HG02970 (cell line): Measurements from ENCODE around the gene ODF2L.

Source experiments
- ATAC-seq: cut with Tn5 transposase; IDR thresholded peaks from one replicate; pipeline ENCODE4 v1.9.1; 2021; ENCODE audit warnings: mild to moderate bottlenecking, moderate library complexity, moderate number of reproducible peaks; ENCODE audit not compliant: unreplicated experiment, low FRiP score

ODF2L gene

GRCh38 chr1:86324130-86324822 is 71.8 kb downstream of the ODF2L start:
- no peak for ATAC-seq

DNA sequence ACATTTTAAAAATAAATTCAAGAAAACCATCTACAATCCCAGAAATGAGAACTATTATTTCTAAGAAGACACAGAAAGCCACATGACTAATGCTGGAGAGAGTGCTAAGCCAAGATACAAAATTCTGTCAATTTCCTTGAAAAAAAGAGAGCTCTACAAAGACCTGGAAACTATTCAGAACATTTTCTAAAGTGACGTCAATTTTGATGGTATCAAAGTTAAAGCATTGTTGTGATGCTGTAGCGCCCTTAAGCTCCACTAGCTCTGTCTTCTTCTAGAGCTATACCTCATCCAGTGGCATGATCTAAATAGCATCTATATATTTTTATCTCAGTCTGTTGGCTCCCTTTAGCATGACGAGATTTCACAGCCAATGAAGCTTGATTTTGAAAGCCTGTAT is 73.9 kb downstream of the ODF2L start:
- no peak for ATAC-seq

- no peak for ATAC-seq
These were observed 77.7 kb downstream of the ODF2L start for GRCh38 chr1:86318436-86318835.

DNA sequence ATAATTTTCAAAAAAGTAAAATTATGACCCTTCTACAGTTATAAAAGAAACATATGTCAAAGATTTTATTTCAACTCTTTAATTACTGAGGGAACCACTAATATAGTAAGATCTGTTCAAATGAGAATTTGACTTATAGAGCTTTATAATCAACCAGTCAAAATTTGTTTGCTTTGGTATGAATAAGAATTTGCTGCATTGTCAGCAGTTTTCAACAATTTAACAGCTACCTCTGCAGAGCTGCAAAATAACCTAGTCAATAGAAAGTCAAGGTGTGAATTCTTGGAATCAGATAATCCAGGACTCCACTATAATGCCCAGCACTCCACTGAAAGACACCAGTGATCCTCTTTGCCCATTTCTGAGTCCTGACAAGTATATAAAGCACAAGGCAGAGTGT is 78.2 kb downstream of the ODF2L start:
- no peak for ATAC-seq

DNA sequence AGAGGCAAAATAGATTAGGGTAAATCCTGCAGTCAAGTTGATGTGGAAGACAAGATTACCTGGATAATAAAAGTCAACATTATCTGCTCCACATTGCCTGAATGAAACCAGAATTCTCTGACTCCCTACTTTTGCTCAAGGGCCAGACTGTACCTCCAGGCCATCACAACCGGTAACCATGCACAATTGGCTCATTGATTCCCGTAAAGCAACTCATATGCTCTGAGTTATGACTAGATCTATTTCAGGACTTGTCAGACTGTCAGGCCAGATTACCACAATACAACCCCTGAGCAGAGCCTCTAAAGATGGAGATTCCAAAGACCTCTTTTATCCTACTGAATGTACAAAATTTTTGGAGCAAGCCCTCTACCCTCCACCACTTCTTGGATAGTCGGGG is 90.4 kb downstream of the ODF2L start:
- ATAC-seq = no peak

DNA sequence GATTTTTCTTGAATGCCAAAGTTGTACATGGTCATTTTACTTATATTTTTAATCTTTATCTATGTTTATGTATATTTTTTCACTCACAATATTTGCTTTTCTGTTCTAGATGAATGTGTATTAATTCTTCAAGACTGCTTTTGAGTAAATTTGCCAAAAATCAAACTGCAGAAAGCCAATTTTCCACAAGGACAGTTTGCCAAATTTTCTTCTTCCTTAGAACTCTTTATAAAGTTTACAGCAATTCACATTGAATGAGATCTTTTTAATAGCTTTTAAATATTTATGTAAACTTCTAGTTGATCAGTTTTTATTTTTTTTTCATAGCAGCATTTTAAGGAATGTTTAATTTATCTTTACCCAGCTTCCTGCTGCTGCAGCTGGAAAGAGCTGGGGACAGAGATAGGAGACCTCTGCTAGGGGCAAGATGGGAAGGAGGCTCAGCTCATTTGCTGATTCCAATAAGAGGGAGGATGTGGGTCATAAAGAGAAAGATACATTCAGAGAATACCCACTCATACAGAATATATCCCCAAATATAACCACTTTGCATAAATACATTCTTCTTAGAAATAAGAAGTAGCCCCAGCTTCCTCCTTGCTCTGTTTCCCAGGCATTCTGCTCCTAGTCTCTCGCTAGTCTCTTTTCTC is 93.0 kb downstream of the ODF2L start:
- ATAC-seq = no peak
